ENCODE results near the gene PLEKHA5. TPM values are rescaled to one million over a fixed set of nuclear protein-coding genes. Genes with fewer than 3 reads are reported as not detected.

PLEKHA5 gene
- polyA plus RNA-seq, 1 donor (not counting 4 experiments of a cell fraction or from before 2014, with no cell fraction given): 21.7 TPM

GRCh38 chr12:19185262-19185929, 55.9 kb downstream of the PLEKHA5 start:
- H3K27ac ChIP-seq (ENCODE audit: control insufficient read depth, insufficient read depth, low read length): no peak overlapping the region
- no peak overlapping the region for H2AFZ ChIP-seq (ENCODE audit: control insufficient read depth, low read length)
- no peaks in the 10 kb centered on the region for H3K9me1 ChIP-seq (ENCODE audit: control insufficient read depth, extremely low read depth, insufficient read depth, low read length)
- no peak for DNase-seq (ENCODE audit: low read depth, low spot score)
- H3K9me3 ChIP-seq (ENCODE audit: control insufficient read depth, low read depth, low read length): no peaks in the 10 kb centered on the region
- FAIRE-seq: no peak
- peaks cover 45% of the 10 kb centered on the region for H3K79me2 ChIP-seq (ENCODE audit: control insufficient read depth, insufficient read depth, low read length)
- no peaks in the 10 kb centered on the region for H3K36me3 ChIP-seq (ENCODE audit: control insufficient read depth in 2 of 2, extremely low read depth in 1 of 2, insufficient read depth in 2 of 2, low read length in 2 of 2)
- no peaks in the 10 kb centered on the region for H4K20me1 ChIP-seq (ENCODE audit: control insufficient read depth, extremely low read depth, insufficient read depth, low read length)
- H3K9ac ChIP-seq (ENCODE audit: control insufficient read depth, extremely low read depth, insufficient read depth, low read length): no peak overlapping the region
- dilution Hi-C loops (cut with MboI; ENCODE audit: extremely low pct_ligation_motif_present, low sequenced_read_pairs): no loop called here
- H3K4me1 ChIP-seq (ENCODE audit: control insufficient read depth, extremely low read depth, insufficient read depth, low read length): peaks cover 5% of the 10 kb centered on the region
- no peak overlapping the region for H3K4me3 ChIP-seq (ENCODE audit: control insufficient read depth in 2 of 3, extremely low read depth in 1 of 3, insufficient read depth in 2 of 3, low read depth in 1 of 3, low read length in 3 of 3)
- no peak overlapping the region for H3K4me2 ChIP-seq (ENCODE audit: control insufficient read depth, extremely low read depth, insufficient read depth, low read depth, low read length)
- H3K27me3 ChIP-seq (ENCODE audit: control insufficient read depth, extremely low read depth, insufficient read depth, low read length): no peaks in the 10 kb centered on the region
- TF ChIP-seq EZH2 (IDR thresholded peaks at IDR 0.05; ENCODE audit: low read length): no peak
- TF ChIP-seq CTCF (optimal IDR thresholded peaks at IDR 0.05 in 1 of 3, IDR thresholded peaks at IDR 0.05 in 1 of 3, conservative IDR thresholded peaks at IDR 0.05 in 1 of 3; ENCODE audit: extremely low read depth in 1 of 3, insufficient read depth in 2 of 3, low read length in 3 of 3): no peak

- Histone ChIP-seq H3K9ac (ENCODE audit: control insufficient read depth, extremely low read depth, insufficient read depth, low read length) (no peak overlapping the region), H2AFZ (ENCODE audit: control insufficient read depth, low read length) (no peak overlapping the region), H3K79me2 (ENCODE audit: control insufficient read depth, insufficient read depth, low read length) (peaks cover 55% of the 10 kb centered on the region), H3K4me1 (ENCODE audit: control insufficient read depth, extremely low read depth, insufficient read depth, low read length) (peaks cover 13% of the 10 kb centered on the region), H3K9me3 (ENCODE audit: control insufficient read depth, low read depth, low read length) (no peaks in the 10 kb centered on the region), H3K9me1 (ENCODE audit: control insufficient read depth, extremely low read depth, insufficient read depth, low read length) (no peaks in the 10 kb centered on the region), H3K27me3 (ENCODE audit: control insufficient read depth, extremely low read depth, insufficient read depth, low read length) (no peaks in the 10 kb centered on the region), H3K4me3 (ENCODE audit: control insufficient read depth in 2 of 3, extremely low read depth in 1 of 3, insufficient read depth in 2 of 3, low read depth in 1 of 3, low read length in 3 of 3) (no peak overlapping the region), H3K36me3 (ENCODE audit: control insufficient read depth in 2 of 2, extremely low read depth in 1 of 2, insufficient read depth in 2 of 2, low read length in 2 of 2) (no peaks in the 10 kb centered on the region), H4K20me1 (ENCODE audit: control insufficient read depth, extremely low read depth, insufficient read depth, low read length) (no peaks in the 10 kb centered on the region), H3K27ac (ENCODE audit: control insufficient read depth, insufficient read depth, low read length) (peak overlapping the region; percentile 24), H3K4me2 (ENCODE audit: control insufficient read depth, extremely low read depth, insufficient read depth, low read depth, low read length) (no peak overlapping the region)
- peak in 2 of 3 experiments; percentile 13 to 38 for TF ChIP-seq CTCF (optimal IDR thresholded peaks at IDR 0.05 in 1 of 3, IDR thresholded peaks at IDR 0.05 in 1 of 3, conservative IDR thresholded peaks at IDR 0.05 in 1 of 3; ENCODE audit: extremely low read depth in 1 of 3, insufficient read depth in 2 of 3, low read length in 3 of 3)
- no peak for TF ChIP-seq EZH2 (IDR thresholded peaks at IDR 0.05; ENCODE audit: low read length)
- FAIRE-seq (no peak), DNase-seq (ENCODE audit: low read depth, low spot score) (no peak)
- dilution Hi-C loops (cut with MboI; ENCODE audit: extremely low pct_ligation_motif_present, low sequenced_read_pairs): no loop called here
Measured at GRCh38 chr12:19186722-19187661, 57.5 kb downstream of the PLEKHA5 start.

Data from keratinocyte (primary cell).